IPS-18a (cell line): ENCODE results near the gene CACNA1C.

ENCODE experiments used
- H3K27ac ChIP-seq: one replicate; pipeline ENCODE4 v1.5.1; 2013; ENCODE audit warnings: low read length
- H3K27me3 ChIP-seq: one replicate; pipeline ENCODE4 v1.6.1; 2013; ENCODE audit warnings: mild to moderate bottlenecking, low read length; ENCODE audit not compliant: control insufficient read depth, insufficient read depth
- H3K36me3 ChIP-seq: one replicate; pipeline ENCODE4 v1.6.1; 2013; ENCODE audit warnings: low read depth, low read length; ENCODE audit not compliant: control insufficient read depth
- H3K4me1 ChIP-seq: one replicate; pipeline ENCODE4 v1.6.1; 2013; ENCODE audit warnings: low read depth, low read length; ENCODE audit not compliant: control insufficient read depth
- H3K4me3 ChIP-seq: one replicate; pipeline ENCODE4 v1.5.1; 2013; ENCODE audit warnings: low read length
- H3K9ac ChIP-seq: one replicate; pipeline ENCODE4 v1.6.1; 2013; ENCODE audit warnings: mild to moderate bottlenecking, low read length, moderate library complexity
- H3K9me3 ChIP-seq: one replicate; pipeline ENCODE4 v1.6.1; 2013; ENCODE audit warnings: low read depth, low read length; ENCODE audit not compliant: control insufficient read depth

Gene CACNA1C

DNA sequence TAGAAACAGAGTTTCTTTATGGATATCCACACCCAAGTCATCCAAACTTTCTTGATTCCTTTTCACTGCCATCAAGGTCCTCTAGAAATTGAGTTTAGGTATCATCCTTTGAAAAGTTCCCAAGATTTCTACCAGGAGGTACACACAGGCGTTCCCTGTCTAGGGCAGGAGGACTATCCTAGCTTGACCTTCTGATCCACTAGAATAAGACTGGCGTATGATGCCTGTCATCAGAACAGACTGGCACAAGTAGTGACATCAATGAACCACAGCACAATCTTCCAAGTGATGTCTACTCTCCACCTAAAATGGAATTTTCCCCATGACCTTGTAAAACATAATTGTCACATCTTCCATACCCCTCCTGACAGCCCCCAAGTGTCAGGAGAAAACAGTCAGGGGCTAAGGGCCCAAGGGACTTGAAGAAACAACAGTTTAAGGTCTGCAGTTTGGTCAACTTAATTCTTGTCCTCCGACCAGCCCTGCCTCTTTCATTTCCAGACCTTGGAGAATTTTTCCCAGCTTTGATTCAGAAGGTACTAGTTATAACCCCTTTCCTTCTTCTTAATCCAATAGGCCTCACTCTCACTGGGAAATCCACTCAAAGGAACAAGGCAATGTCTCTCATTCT is 641.3 kb downstream of the CACNA1C start:
- Histone ChIP-seq H3K4me3 (no peak overlapping the region), H3K27me3 (peaks cover 17% of the 10 kb centered on the region), H3K9me3 (no peaks in the 10 kb centered on the region), H3K36me3 (no peaks in the 10 kb centered on the region), H3K27ac (no peak overlapping the region), H3K4me1 (peaks cover 8% of the 10 kb centered on the region), H3K9ac (no peak overlapping the region)

DNA sequence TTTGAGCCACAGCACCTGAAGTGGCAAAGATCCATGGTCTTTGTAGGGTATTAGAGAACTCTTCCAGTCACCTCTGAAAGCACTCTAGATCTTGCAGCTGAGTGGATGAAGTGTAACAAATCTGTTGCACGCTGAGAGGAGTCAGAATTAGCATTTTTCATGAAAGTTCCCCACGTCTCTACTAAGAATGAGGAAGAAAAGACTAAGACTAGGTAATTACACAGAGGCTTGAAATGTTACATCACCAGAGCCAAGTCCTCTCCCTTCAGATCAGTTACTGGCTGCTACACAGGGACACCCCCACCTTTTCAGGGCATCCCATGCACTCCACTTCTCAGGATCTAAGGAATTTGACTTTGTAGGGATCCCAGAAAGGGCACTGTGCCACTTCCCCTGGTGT is 643.3 kb downstream of the CACNA1C start:
- no peaks in the 10 kb centered on the region for H3K36me3 ChIP-seq
- H3K27me3 ChIP-seq, result peaks cover 6% of the 10 kb centered on the region
- no peak overlapping the region for H3K9ac ChIP-seq
- H3K9me3 ChIP-seq, result no peaks in the 10 kb centered on the region
- peaks cover 8% of the 10 kb centered on the region for H3K4me1 ChIP-seq
- H3K27ac ChIP-seq, result no peak overlapping the region
- no peak overlapping the region for H3K4me3 ChIP-seq

DNA sequence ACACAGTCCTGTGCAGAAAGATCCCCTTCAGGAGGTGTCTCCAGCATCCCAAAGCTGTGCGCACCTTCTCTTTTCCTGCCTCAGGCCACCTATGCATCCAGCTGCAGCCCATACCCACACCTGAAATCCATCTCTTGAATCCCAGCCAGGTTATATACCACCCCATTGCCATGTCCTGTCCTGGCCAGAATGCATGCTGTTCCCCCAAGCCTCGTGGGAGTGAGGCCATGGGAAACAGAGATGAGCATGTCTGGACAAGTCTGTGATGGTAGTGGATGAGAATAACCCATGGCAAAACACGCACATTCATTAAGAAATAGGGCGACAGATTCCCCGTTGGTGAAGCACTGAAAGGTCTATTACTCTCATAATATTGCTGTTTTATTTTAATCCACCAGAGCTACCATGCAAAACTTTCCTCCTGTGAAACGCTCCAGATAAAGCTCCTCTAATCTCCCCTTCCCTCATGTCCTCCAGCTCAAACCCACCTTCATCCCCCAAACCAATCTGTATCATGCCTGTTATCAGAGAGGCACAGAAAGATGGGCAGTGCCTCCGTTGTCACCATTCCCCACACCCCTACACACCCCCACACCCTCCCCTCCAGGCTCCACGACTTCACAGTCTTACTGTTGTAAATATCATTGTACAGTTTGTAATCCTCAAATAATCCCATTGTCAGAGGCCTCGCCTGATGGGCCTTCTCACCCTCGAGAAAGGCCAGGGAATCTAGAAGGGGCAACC is 644.4 kb downstream of the CACNA1C start:
- no peak overlapping the region for H3K4me3 ChIP-seq
- H3K9ac ChIP-seq, result no peak overlapping the region
- no peaks in the 10 kb centered on the region for H3K36me3 ChIP-seq
- H3K4me1 ChIP-seq, result peaks cover 5% of the 10 kb centered on the region
- H3K27me3 ChIP-seq, result peaks cover 6% of the 10 kb centered on the region
- no peak overlapping the region for H3K27ac ChIP-seq
- H3K9me3 ChIP-seq, result no peaks in the 10 kb centered on the region

DNA sequence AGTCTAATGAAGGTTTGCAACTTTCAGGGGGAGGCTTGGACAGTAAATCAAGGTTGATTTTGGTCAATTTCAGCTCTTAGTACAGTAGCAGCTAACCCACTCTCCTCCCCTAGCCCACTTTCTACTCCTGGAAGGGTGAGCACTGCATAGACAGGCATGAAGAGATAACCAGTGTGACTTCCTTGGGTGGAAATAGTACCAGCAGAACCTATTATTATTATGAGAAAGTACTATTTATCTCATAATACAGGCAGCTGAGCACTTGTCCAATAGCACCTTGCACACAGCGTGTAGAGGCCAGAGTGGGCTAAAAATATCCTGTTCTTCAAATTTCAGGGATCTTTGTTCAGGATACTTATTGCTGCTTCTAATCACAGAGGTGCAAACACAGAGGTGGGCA is 645.8 kb downstream of the CACNA1C start:
- Histone ChIP-seq H3K36me3 (no peaks in the 10 kb centered on the region), H3K9me3 (no peaks in the 10 kb centered on the region), H3K4me1 (no peaks in the 10 kb centered on the region), H3K9ac (no peak overlapping the region), H3K27ac (no peak overlapping the region), H3K27me3 (no peaks in the 10 kb centered on the region), H3K4me3 (no peak overlapping the region)

DNA sequence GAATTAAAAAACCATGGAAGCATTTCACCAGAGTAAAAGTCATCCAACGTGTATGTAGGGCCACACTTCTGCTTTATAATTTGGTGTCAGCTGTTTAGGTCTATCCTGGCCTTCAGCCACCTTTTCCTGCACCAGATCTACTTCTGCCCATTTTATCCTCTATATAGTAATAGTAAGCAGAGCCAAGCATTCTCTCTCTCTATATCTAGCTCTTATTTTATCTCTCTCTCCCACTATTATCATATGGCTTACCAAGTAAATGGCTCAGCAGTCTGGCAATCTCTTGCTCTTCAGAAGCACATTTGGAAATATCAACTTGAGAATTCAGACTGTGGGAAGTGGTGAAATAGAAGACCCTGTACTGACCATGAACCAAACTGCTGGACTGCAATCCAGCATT is 657.9 kb downstream of the CACNA1C start:
- Histone ChIP-seq H3K9ac (no peak overlapping the region), H3K27me3 (no peaks in the 10 kb centered on the region), H3K9me3 (peaks cover 9% of the 10 kb centered on the region), H3K36me3 (no peaks in the 10 kb centered on the region), H3K27ac (no peak overlapping the region), H3K4me1 (no peaks in the 10 kb centered on the region), H3K4me3 (no peak overlapping the region)

DNA sequence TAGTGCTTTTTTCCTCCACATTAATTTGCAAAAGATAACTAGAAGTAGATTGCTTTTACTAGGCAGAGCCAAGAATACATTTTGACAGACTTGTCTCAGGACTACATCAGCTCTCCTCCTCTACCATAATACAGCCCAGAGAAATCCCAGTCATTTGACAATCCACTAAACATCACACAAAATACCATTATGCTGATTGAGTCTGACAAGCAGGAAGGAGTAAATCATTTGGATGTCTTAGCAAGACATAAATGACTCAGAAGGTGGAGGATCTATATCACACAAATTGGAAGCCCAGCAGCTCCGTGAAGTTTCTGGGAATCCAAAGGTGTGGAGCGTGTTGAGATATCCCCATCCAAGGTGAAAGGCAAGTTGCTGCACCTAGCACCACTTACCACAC is 666.6 kb downstream of the CACNA1C start:
- H3K36me3 ChIP-seq, result no peaks in the 10 kb centered on the region
- no peaks in the 10 kb centered on the region for H3K4me1 ChIP-seq
- H3K27ac ChIP-seq, result no peak overlapping the region
- H3K9ac ChIP-seq, result no peak overlapping the region
- no peaks in the 10 kb centered on the region for H3K9me3 ChIP-seq
- peaks cover 28% of the 10 kb centered on the region for H3K27me3 ChIP-seq
- H3K4me3 ChIP-seq, result no peak overlapping the region

DNA sequence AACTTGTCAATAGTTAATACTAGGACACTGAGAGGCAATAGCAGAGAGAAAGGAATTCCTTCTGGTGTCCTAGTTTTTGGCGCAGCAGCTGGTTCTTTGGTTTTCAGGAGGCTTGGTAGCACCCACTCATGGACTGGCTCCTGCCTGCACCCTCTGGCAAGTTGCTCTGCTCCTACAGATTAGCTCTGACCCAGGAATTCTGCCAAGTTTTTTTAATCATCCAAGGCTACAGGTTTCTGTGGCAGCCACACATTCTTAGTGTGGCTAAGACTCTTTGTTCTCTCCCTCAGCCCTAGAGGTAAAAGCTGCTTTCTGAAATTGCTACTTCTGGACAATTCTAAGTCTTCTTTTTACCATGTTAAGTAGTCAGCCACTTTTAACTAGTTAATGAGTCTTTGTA is 670.0 kb downstream of the CACNA1C start:
- Histone ChIP-seq H3K27me3 (peaks cover 24% of the 10 kb centered on the region), H3K9me3 (no peaks in the 10 kb centered on the region), H3K9ac (no peak overlapping the region), H3K36me3 (no peaks in the 10 kb centered on the region), H3K4me1 (no peaks in the 10 kb centered on the region), H3K4me3 (no peak overlapping the region), H3K27ac (no peak overlapping the region)

DNA sequence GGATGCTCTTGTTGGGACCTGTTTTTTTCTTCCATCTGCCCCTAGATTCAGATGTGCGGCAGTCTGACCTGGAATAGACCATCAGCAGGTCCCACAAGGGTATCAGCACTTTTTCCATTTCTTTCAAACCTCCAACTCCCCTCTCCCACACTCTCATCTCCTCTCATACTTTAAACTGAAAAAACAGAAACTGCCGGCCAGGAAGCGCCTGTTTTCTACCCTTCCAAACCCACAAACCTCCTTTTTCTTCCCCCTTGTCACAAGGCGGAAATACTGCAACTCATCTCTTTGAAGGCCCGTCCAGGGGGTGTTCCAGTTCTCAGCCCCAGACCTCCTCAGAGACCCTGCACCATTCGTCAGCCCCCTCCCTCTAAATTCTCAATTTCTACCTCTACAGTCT is 679.5 kb downstream of the CACNA1C start:
- H3K4me3 ChIP-seq, result no peak overlapping the region
- H3K36me3 ChIP-seq, result no peaks in the 10 kb centered on the region
- peaks cover 3% of the 10 kb centered on the region for H3K27me3 ChIP-seq
- no peaks in the 10 kb centered on the region for H3K4me1 ChIP-seq
- H3K9me3 ChIP-seq, result no peaks in the 10 kb centered on the region
- no peak overlapping the region for H3K27ac ChIP-seq
- no peak overlapping the region for H3K9ac ChIP-seq

DNA sequence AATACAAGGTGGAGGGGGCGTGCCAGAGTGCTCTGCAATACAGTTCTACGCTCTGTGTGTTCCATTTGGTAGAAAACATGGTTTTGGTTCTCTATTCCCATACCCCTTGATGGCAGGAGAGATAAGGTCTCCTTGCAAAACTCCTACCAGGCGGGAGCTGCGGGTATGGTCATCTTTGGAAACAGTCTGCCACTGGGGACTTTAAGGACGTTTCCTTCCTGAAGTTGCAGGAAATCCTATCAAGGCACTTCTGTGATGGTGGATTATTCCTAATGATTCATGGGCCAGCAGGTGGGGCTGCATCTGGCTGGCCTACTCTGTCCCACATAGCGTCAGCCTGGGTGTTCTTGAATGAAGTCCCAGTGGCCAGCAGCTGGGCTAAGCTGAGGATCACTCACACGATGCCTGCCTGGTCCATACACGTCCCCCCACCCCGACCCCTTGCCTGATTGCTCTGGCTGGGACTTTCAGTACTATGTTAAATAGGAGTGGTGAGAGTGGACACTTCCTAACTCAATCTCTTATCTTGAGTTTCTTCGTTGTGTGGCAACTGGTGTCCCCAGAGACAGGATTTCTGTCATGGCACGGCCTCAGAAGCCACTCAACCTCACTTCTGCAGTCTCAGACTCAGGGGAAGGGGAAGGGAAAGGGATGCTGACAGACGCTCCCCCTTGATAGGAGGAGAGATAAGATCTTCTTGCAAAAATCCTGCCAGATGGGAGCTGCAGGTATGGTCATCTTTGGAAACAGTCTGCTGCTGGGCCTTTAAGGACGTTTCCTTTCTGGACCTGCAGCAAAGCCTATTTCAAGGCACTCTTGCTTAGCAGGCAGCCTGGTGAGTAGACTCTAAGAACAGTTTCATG is 680.9 kb downstream of the CACNA1C start:
- Histone ChIP-seq H3K9me3 (no peaks in the 10 kb centered on the region), H3K4me1 (no peaks in the 10 kb centered on the region), H3K4me3 (no peak overlapping the region), H3K9ac (no peak overlapping the region), H3K27me3 (no peaks in the 10 kb centered on the region), H3K36me3 (no peaks in the 10 kb centered on the region), H3K27ac (no peak overlapping the region)

DNA sequence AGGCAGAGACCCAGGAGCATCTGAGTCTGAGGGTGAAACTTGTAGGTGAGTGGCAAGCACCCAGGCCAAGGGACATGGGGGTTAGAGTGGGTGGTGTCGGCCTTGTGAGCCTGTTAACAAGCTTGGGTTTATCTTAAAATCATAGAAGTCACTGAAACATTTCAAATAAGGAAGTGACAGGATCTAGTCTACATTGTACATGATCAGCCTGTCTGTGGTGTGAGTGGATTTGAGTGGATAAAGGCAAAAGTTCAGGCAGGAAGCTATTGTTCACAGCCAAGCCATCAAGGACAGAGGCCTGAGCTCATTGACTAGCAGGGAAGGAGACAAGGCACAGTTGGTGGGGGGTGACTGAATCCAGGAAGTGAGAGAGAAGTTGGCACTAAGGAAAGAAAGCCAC is 682.6 kb downstream of the CACNA1C start:
- Histone ChIP-seq H3K9ac (no peak overlapping the region), H3K9me3 (no peaks in the 10 kb centered on the region), H3K36me3 (no peaks in the 10 kb centered on the region), H3K27ac (no peak overlapping the region), H3K4me1 (no peaks in the 10 kb centered on the region), H3K27me3 (no peaks in the 10 kb centered on the region), H3K4me3 (no peak overlapping the region)

DNA sequence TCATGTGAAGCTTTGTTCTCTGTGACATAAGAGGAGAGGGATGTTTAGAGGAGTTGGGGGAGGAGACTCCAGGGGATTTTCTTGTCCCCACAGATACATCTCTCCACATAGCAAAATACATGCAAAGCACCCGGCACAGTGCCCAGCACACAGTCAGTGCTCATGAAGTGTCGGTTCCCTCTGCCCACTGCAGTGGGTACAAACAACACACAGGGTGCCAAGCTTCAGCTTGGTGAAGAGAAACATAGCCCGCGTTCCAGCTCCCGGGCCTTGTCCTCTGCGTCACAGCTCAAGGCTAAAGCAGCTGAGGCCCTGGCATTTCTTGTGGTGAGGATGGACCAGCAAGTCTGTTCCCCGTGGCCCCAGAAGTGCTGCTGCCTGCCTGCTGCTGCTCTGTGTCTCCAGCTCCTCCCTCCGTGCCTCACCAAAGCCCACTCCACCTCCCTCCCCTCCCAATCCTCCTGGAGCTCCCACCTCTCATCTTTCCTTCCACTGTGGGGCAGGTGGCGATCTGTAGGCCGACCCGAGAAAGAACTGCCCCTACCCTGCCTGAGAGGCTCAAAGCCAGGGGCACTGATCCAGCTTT is 685.0 kb downstream of the CACNA1C start:
- Histone ChIP-seq H3K27me3 (no peaks in the 10 kb centered on the region), H3K9me3 (no peaks in the 10 kb centered on the region), H3K36me3 (no peaks in the 10 kb centered on the region), H3K4me3 (no peak overlapping the region), H3K9ac (no peak overlapping the region), H3K27ac (no peak overlapping the region), H3K4me1 (no peaks in the 10 kb centered on the region)
